Activated CD8-positive, alpha-beta memory T cell treated with anti-CD3 and anti-CD28 coated beads for 1 hour (primary cell): ENCODE measurements around the gene FBXL13.
"Not testable (repeated sequence)": the region's sequence is repeated elsewhere in the genome, so short reads cannot be mapped to it uniquely, and the experiment has no call there.

Experiments
- DNase-seq, 2 donors: peaks; one replicate each; pipeline ENCODE4 v3.0.0-alpha.2; 2020; ENCODE audit warnings: low read depth in 1 of 2; ENCODE audit errors: extremely low read depth in 1 of 2

The FBXL13 gene

DNA sequence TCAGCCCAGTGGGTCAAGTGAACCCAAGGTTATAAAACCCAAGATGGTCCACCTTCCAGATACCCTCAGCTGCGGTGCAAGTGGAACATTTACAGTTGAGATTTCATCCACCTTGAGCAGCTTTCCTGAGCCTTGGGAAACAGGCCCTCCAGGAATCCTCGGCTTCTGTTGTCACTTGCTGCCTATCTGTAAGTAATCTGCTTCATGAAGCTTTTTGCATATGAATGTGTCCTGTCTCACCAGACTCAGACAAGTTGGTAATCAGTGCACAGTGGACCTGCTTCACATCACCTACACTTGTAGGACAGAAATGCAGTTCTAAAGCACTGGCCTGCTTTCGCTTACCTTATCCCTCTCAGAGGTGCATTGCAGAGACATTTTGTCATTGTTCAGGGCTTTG is 245.5 kb downstream of the FBXL13 start:
- no peak for DNase-seq

DNA sequence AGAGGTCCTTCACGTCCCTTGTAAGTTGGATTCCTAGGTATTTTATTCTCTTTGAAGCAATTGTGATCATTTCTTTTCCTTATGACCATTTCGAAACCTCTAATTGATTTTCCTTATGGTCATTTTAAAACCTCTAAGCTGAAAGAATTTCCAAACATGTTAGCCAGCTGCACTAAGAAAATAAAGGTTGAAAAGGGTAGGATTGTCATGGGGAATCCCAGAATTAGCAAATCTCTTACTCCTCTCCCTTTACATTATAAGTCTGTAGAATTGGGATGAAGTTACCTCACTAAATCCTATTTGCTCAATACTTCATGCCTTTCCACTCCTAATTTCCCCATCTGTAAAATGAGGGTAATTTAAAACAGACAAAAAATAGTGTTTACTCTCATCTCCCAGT is 246.3 kb downstream of the FBXL13 start:
- DNase-seq: no peak

DNA sequence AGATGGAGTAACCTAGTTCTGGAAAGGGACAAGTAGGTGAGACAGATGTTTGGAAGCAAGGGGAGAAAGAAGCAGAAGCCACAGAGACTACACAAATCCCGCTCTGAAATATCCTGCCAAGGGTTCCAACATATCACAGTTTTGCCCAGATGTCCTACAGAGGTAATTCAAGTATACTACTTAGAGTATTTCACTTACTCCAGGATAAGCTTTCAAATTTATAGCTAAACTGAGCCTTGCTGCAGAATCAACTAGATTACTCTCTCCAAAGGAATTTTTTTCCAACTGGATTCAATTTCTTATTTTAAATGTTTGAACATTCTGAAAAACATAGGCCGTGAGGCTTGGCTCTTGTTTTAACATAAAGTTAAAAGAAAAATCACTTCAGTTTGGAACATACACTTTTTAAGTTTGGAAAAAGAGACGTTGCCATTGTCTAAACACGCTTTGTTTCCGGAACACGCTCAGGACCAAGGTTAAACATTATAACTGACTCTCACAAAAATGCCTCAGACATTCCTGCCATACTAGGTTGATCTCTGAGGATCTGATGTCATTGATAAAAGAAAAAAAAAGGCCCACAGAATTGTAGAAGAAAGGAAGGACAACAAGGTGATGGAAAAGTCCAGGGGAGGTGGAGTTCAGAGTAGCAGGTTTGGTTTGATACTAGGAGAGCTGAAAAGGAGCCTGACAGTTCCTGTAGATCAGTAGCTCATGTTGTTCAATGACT is 251.0 kb downstream of the FBXL13 start:
- DNase-seq: no peak

DNA sequence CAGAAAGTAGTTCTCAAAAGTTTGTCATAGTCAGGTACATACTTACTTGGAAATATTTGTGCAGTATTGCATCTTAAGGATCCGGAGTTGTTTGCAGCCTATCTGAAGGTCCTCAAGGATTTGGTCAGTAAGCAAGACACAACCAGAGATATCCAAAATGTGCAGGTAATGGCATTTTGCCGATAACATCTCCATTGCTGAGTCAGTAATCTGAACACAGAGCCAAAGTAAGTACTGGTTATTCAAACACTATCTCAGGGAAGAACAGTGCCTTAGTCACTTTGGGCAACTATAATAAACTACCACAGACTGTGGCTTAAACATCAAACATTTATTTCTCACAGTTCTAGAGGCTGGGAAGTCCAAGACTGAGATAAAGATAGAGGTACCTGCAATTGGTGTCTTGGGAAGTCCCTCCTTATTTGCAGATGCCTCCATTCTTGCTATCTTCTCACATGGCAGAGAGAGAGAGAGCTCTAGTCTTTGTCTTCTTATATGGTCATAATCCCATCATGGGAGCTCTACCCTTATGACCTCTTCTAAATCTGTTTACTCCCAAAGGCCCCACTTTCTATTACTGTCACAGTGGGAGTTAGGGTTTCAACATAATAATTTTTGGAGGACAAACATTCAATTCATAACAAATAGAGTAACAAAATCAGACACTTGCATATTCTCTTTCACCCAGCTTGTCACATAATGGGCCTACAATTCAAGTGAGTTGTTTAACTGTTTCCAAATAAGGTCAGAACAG is 252.4 kb downstream of the FBXL13 start:
- no peak for DNase-seq

DNA sequence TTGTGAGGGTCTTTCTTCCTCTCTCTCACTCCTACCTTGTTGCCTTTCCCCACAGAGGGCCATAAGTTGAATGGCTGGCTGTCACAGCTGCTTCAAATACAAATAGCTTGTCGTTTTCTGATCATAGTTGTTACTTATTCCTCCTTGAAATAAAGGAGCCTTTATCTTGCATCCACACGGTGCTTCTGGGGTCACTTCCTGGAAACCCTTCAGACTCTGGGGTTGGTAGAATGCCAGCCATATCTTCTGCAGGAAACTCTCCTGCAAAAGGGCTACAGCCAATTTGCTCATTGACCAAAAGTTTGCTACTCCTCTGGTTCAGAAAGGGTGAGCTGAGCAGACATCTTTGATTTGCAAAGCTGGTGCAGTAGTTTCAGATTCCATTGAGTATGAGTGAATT is 255.4 kb downstream of the FBXL13 start:
- DNase-seq: no peak

DNA sequence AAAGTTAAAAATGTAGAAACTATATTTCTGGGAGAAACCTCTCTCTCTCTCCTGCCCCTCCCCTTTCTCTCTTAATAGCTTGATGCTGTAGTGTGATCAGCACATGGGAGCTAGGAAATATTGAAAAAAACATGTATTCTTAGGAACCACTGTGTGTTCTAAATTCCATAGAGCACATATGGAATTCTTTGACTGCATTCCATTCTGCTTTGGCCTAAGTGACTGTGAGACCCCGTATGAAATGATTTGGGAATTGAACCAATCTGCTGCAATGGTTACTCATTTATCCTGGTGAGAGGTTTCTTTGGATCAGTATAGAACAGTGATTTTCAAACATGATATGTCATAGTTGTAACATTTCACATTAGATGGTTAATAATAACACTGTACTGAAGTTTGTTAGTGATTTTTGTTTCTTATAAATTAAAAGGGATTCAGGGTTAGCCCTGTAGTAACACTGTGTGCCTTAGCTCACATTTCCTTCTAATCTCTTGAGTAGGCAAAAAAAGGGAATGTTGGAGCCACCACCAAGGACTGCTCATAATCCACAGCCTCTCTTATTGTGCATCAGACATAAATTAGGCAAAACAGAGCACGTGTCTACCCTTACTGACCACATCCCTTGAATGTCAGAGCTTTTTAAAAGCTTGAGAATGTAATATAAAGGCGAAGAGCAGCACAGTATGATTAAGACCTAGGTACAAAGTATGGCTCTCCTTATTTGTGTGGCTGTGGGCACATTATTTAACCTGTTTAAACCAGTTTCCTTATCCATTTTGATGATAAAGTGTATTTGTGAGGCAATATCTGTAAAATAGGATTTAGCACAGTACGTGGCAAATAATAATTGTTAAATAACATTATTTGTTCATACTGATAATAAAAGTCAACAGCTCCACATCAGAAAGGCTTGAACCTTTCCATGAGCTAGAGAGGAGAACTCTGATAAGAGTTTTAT is 256.7 kb downstream of the FBXL13 start:
- no peak for DNase-seq

DNA sequence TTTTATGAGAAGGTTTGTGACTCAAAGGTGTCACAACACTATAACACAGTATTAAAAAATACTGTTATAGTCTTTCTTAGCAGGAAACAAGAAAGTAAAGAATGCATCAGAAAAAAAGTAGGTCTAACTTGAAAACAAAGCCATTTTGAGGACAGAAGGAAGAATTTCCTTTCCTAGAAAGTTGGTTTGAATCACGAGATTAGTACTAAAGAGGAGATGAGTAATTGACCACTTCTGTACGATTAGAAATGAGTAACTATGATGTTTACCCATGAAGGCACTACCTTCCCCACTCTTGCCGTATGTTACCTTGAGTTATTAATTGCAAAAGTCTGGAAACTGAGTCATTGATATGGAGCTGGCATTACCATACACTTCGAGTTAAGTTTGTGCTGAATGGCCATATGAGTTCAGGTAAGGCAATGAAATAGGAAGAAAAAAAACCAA is 260.5 kb downstream of the FBXL13 start:
- DNase-seq: no peak

DNA sequence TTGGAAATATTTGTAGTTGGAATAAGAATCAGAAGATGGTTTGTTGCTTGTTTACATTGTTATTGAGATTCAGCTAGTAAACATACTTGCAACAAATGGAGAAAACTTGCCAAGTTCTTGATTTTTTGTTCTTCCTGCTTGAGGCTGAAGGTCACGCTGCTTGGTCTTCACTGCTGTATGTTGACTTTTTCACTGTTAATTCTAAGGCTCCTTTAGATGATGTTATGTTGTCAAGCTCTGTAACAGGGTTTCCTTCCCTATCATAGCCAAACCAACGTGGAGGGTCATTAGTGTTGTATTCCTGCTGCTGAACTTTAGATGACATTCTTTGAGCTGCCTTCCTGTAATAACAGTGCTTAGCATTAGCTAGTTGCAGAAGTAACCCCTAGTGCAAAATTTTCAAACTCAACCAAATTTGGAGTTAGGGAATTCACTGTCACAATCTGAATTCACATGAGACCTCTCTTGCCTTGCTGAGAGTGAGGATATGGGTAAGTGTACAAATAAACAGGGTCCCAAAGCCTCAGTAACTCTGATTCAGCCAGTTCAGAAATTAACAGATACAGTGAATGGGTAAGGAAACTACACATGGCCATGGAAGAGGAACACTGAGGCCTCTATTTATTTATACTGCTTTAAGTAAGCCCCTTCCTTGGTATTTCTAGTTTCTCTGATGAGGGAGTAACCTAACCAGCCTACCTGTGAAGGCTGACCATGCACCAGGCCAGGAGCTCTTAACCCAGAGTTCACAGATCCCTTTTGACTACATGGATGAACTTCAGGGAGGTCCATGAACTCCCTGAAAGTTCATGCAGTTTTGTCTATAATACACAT is 261.2 kb downstream of the FBXL13 start:
- no peak for DNase-seq

DNA sequence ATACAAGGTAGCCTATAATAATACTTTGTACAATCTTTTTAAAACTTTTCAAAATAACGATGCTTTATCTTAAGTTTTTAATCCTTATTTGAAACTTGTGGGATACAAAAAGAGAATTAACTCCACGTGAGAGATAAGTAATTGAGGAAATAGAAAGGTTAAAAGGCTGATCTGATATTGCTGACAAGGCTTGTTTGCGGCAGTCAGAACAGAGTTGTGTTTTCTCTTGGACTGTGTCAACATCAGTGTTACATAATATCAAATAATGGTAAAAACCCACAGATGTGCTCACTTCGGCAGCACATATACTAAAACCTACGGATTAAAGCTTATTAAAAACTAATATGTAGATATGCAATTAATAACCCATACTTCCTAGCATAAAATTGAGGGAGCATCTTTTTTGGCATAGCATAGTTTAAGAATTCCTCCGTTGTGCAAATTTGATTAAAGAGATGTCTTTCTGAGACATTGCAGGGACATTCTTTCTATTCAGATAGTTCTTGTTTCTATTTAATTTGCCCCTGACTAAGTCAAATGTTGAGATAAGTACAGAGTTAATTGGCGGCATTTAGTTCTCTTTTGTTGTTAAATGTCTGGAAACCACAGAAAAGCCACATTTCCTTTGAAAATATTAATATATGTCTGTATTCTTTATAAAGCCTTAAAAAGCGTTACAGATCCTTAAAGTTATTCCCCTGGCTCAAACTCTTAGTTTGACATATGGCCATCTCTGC is 262.5 kb downstream of the FBXL13 start:
- no peak for DNase-seq

DNA sequence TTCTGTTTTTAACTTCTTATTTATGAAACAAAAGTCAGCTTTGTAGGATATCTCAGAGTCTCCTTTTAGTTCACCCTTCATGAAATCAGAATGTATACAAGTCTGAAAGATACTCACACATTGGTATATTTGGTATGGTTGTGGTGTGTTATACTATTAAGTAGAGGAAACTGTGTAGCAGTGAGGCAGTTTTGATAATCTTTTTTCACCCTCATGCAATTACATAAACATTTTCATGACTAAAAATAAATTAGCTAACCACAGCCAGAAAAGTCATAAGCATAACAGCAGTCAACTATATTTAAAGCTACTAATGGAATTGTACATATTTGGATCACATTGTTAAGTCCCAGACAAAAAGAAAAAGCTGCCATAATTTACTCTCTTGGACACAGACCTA is 263.7 kb downstream of the FBXL13 start:
- DNase-seq: no peak

DNA sequence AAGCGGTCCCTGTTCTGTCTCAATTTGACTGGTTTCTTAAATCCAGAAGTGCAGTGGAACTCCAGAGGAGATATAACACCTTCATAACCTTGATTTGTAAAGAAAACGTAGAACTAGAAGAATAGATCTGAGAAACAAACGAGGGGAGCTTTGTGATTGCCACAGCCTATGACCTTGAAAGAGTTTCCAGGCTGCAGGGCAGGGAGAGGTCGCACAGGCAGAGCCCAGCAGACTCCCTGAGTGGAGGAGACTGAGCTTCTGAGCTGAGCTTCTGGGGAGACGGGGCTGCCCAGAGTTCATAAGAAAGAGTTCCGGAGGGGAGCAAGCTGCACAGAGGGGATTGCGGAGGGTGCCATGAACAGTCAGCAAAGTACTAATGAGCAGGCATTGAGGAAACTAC is 268.0 kb downstream of the FBXL13 start:
- no peak for DNase-seq

DNA sequence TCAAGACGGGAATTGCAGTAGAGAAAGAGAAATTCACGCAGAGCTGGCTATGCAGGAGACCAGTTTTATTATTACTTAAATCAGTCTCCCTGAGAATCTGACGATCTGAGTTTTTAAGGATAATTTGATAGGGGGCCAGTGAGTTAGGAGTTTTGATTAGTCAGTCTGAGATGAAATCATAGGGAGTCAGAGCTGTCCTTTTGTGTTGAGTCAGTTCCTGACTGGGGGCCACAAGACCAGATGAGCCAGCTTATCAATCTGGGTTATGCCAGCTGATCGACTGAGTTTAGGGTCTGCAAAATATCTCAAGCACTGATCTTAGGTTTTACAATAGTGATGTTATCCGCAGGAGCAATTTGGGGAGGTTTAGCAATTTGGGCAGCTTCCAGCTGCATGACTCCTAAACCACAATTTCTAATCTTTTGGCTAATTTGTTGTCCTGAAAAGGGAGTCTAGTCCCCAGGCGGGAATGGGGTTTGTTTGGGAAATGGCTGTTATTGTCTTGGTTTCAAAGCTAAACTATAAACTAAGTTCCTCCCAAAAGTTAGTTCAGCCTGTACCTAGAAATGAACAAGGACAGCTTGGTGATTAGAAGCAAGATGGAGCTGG is 278.5 kb downstream of the FBXL13 start:
- not testable (repeated sequence) for DNase-seq

DNA sequence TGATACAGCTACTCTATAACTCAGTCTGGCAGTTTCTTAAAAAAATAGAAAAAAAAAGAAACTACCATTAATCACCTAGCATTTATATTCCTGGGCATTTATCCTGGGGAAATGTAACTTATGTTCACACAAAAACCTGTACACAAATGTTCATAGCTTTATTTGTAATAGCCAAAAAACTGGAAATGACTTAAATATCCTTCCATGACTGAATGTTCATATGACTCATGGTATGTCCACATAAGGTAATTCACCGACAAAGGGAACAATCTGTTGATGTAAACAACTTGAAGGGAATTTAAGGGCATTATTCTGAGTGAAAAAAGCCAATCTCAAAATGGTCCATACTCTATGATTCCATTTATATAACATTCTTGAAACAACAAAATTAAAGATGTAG is 280.0 kb downstream of the FBXL13 start:
- DNase-seq: not testable (repeated sequence)

DNA sequence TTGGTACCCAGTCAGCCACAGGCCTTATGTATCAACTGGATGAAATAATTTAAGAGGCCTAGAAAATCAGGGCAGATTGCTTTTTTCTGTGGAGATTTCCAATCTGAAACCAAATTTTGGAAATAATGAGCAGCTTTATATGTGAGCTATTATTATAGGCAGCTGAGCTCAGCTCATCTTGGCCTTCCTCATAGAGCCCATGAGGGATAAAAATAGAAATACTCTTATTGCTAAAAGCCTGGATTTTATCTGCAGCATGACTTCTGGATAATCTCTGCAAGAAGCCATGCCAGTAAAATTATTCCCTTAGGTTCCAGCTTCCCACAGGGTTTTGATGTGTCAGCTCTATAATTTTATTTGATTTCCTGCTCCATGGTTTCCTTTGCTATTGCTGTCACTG is 282.8 kb downstream of the FBXL13 start:
- DNase-seq: not testable (repeated sequence)

DNA sequence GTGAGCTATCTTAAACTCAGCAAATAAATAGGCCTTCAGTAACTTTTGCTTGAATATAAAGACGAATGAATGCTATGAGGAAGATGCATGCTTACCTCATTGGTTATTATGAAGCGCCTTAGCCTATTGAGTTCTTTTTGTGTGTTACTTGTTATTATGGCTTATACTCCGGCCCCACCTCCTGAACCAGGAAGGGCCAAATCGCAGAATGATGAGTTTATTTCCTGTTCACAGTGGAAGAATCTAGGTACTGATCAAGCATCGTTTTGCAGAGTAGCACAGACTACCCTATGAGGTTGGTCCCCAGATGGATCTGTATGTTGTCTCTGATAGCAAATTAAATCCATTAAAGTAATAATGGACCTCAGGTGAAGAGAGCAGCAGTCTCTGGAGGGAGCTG is 283.2 kb downstream of the FBXL13 start:
- DNase-seq: not testable (repeated sequence)

DNA sequence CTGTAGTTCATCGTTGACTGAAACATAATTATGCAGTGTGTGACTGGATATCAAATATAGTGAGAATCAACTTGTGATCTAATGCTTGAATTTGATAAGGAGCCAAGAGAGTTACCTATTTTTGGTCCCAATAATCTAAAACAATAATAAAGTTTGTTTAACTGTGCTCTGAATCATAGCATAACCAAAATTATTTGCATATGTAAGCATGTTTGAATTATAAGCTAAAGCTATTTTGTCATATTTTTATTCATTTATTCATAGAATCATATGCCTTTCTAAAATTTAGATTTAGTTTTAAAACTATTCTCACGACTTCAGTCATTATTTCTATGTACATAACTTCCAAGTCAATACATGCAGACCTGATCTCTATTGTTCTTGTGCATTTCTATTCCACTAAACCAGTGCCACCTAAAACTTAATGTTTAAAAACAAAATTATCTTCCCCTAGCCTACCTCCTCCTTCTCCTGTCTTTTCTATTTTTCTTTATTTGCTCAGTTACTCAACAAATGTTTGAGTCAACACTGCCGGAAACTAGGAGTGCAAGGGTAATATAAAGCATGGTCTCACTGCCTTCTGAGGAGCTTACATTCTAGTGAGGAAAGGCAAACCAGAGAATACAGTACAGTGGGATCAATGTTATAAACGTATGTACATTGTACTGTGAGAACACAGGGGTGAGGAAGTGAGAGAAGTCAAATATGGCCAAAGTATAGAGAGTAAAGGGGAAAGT is 284.1 kb downstream of the FBXL13 start:
- DNase-seq: not testable (repeated sequence)

DNA sequence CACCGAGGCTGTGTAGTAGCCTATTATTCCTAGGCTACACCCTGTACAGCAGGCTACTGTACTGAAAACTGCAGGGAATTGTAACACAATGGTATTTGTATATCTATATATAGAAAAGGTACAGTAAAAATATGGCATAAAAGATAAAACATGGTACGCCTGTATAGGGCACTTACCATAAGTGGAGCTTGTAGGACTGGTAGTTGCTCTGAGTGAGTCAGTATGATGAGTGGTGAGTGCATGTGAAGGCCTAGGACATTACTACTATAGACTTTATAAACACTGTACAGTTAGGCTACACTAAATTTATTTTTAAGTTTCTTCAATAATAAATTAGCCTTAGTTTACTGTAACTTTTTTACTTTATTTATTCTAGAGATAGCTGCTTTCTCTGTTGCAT is 285.8 kb downstream of the FBXL13 start:
- DNase-seq: not testable (repeated sequence)

DNA sequence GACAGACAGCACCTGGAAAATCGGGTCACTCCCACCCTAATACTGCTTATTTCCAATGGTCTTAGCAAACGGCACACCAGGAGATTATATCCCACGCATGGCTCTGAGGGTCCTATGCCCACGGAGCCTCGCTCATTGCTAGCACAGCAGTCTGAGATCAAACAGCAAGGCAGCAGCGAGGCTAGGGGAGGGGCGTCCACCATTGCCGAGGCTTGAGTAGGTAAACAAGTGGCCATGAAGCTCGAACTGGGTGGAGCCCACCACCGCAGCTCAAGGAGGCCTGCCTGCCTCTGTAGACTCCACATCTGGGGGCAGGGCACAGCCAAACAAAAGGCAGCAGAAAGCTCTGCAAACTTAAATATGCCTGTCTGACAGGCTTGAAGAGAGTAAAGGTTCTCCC is 293.7 kb downstream of the FBXL13 start:
- DNase-seq: not testable (repeated sequence)

DNA sequence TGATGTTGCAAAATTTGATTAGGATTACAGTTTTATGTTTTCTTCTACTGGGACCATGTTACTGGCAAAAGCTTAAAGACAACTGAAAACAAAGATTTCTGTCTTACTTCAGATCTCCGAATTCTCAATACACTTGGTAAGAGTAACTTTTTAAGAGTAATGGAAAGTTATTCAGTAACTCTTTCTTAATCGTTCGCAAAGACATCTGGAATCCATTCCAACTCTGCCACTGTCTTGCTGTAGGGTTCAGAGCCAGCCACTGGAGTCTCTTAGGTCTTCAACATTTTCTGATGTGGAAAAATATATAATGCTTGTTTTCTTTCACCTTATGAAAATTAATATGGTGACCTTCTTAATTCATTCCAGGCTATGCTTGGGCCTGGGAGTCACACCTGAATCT is 295.9 kb downstream of the FBXL13 start:
- not testable (repeated sequence) for DNase-seq
